Measurements from ENCODE around the gene EPM2AIP1.

GRCh38 chr3:37029111-37029510 lies 36.2 kb upstream of the EPM2AIP1 start:
- TF ChIP-seq POLR2A (IDR thresholded peaks at IDR 0.05; ENCODE audit: low read depth, low read length) (no peak), POLR2AphosphoS5 (IDR thresholded peaks at IDR 0.05; ENCODE audit: low read depth, low read length) (no peak), TAF1 (IDR thresholded peaks at IDR 0.05; ENCODE audit: borderline replicate concordance, low read depth, low read length) (no peak)
